ENCODE results near the gene NOP58.

The NOP58 gene

GRCh38 chr2:202249521-202250253 lies 15.9 kb upstream of the NOP58 start:
- peak; percentile 87 for TF ChIP-seq MAX (IDR thresholded peaks at IDR 0.05; ENCODE audit: low read depth, low read length)
- peak; percentile 86 for TF ChIP-seq MYC (IDR thresholded peaks at IDR 0.05; ENCODE audit: low read depth, low read length)
- no peak for TF ChIP-seq CTCF (IDR thresholded peaks at IDR 0.05; ENCODE audit: low read depth, low read length)
- H3K4me3 ChIP-seq (ENCODE audit: low read depth, low read length) = no peak overlapping the region
- peak; percentile 21 for DNase-seq (ENCODE audit: low read depth)

- no peak for TF ChIP-seq MYC (IDR thresholded peaks at IDR 0.05; ENCODE audit: low read depth, low read length)
- no peak for TF ChIP-seq POLR2A (IDR thresholded peaks at IDR 0.05; ENCODE audit: extremely low read depth, insufficient read length)
- TF ChIP-seq CTCF (IDR thresholded peaks at IDR 0.05; ENCODE audit: low read depth, low read length) = no peak
- no peak for TF ChIP-seq MAX (IDR thresholded peaks at IDR 0.05; ENCODE audit: low read depth, low read length)
- H3K4me3 ChIP-seq (ENCODE audit: low read depth, low read length) = no peak overlapping the region
- DNase-seq (ENCODE audit: low read depth) = no peak
Observed at GRCh38 chr2:202251494-202251893, 14.1 kb upstream of the NOP58 start.

- no peak overlapping the region for H3K4me3 ChIP-seq (ENCODE audit: low read depth, low read length)
- no peak for DNase-seq (ENCODE audit: low read depth)
- TF ChIP-seq POLR2A (IDR thresholded peaks at IDR 0.05; ENCODE audit: extremely low read depth, insufficient read length) (no peak), MAX (IDR thresholded peaks at IDR 0.05; ENCODE audit: low read depth, low read length) (no peak), MYC (IDR thresholded peaks at IDR 0.05; ENCODE audit: low read depth, low read length) (no peak), CTCF (IDR thresholded peaks at IDR 0.05; ENCODE audit: low read depth, low read length) (no peak)
Observed at GRCh38 chr2:202261531-202261930, 4.0 kb upstream of the NOP58 start.

GRCh38 chr2:202267495-202267894 lies 1.9 kb downstream of the NOP58 start:
- peak overlapping the region; percentile 97 for H3K4me3 ChIP-seq (ENCODE audit: low read depth, low read length)
- no peak for TF ChIP-seq POLR2A (IDR thresholded peaks at IDR 0.05; ENCODE audit: extremely low read depth, insufficient read length)
- no peak for TF ChIP-seq CTCF (IDR thresholded peaks at IDR 0.05; ENCODE audit: low read depth, low read length)
- TF ChIP-seq MAX (IDR thresholded peaks at IDR 0.05; ENCODE audit: low read depth, low read length) = no peak
- TF ChIP-seq MYC (IDR thresholded peaks at IDR 0.05; ENCODE audit: low read depth, low read length) = no peak
- peak; percentile 52 for DNase-seq (ENCODE audit: low read depth)

GRCh38 chr2:202269585-202269984 lies 4.0 kb downstream of the NOP58 start:
- DNase-seq (ENCODE audit: low read depth) = peak; percentile 64
- TF ChIP-seq MAX (IDR thresholded peaks at IDR 0.05; ENCODE audit: low read depth, low read length) = peak; percentile 97
- no peak for TF ChIP-seq POLR2A (IDR thresholded peaks at IDR 0.05; ENCODE audit: extremely low read depth, insufficient read length)
- no peak for TF ChIP-seq CTCF (IDR thresholded peaks at IDR 0.05; ENCODE audit: low read depth, low read length)
- TF ChIP-seq MYC (IDR thresholded peaks at IDR 0.05; ENCODE audit: low read depth, low read length) = peak; percentile 77
- H3K4me3 ChIP-seq (ENCODE audit: low read depth, low read length) = peak overlapping the region; percentile 97
